ENCODE results near the gene KRT14. TPM values are rescaled to one million over a fixed set of nuclear protein-coding genes. Genes with fewer than 3 reads are reported as not detected.

The KRT14 gene
- total RNA-seq, 3 donors from 2014 or later: 0.80 to 692 (median 388) TPM

DNA sequence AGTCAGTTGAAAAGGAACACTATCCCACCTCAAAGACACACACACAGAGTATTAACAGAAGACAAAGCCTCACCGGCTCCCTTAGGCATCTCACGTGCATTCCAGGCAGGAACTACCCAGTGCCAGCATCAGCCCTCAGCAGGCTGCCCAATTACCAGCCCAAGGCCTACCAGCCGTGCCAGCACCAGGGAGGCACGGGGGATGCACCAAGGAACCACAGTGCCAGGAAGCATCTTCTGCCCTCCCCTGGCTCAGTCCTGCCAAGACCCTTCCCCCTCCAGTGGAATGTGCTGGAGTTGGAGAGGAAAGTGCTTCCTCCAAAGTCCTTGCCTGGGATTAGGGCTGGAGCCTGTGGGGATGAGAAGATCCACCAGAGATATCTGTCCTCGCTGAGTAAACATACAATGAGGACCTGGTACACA lies 47.6 kb downstream of the KRT14 start:
- peak overlapping the region in 1 of 3 donors; percentile 16 for H3K4me3 ChIP-seq
- TF ChIP-seq, protein P1, sequence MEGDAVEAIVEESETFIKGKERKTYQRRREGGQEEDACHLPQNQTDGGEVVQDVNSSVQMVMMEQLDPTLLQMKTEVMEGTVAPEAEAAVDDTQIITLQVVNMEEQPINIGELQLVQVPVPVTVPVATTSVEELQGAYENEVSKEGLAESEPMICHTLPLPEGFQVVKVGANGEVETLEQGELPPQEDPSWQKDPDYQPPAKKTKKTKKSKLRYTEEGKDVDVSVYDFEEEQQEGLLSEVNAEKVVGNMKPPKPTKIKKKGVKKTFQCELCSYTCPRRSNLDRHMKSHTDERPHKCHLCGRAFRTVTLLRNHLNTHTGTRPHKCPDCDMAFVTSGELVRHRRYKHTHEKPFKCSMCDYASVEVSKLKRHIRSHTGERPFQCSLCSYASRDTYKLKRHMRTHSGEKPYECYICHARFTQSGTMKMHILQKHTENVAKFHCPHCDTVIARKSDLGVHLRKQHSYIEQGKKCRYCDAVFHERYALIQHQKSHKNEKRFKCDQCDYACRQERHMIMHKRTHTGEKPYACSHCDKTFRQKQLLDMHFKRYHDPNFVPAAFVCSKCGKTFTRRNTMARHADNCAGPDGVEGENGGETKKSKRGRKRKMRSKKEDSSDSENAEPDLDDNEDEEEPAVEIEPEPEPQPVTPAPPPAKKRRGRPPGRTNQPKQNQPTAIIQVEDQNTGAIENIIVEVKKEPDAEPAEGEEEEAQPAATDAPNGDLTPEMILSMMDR (IDR thresholded peaks at IDR 0.05): no peak
- peak; percentile 60 to 66 (median 63) for TF ChIP-seq POLR2AphosphoS5 (IDR thresholded peaks at IDR 0.05)
- H3K9me3 ChIP-seq: no peaks in the 10 kb centered on the region
- intact Hi-C loops (cut with DNase I; ENCODE audit: low total_unique reads): no loop called here
- no peaks in the 10 kb centered on the region for H3K36me3 ChIP-seq
- H3K4me1 ChIP-seq: peaks cover 0 to 34% of the 10 kb centered on the region in 2 donors
- peak overlapping the region; percentile 85 to 88 for H3K27ac ChIP-seq
- H3K27me3 ChIP-seq: no peaks in the 10 kb centered on the region
- peak; percentile 81 to 87 for DNase-seq (ENCODE audit: low spot score in 2 of 2)

DNA sequence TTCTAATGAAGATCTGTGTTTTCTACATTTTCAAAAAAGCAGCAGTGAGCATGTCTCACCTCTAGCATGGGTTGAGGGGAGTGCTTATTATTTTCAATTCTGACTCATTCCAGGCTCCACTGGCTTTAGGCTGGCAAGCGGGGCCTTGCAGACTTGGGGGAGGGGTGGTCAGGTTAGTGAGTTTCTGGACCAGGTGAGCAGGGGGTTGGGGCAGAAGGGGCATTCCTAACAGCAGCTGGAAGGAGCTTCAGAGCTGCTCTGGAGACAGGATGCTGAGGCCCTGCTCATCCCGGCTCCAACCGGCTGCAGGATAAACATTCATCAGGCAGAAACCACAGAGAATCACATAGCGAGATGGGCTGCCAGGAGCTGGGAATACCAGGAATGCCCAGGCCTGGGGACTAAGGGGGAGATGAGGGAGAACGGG lies 48.1 kb downstream of the KRT14 start:
- Histone ChIP-seq H3K27me3 (no peaks in the 10 kb centered on the region), H3K9me3 (no peaks in the 10 kb centered on the region), H3K27ac (peak overlapping the region; percentile 85 to 88), H3K4me3 (peak overlapping the region in 1 of 3 donors; percentile 16), H3K36me3 (no peaks in the 10 kb centered on the region), H3K4me1 (peaks cover 0 to 34% of the 10 kb centered on the region in 2 donors)
- DNase-seq (ENCODE audit: low spot score in 2 of 2): peak in 1 of 2 donors; percentile 72
- TF ChIP-seq POLR2AphosphoS5 (IDR thresholded peaks at IDR 0.05): no peak
- no peak for TF ChIP-seq POLR2A (IDR thresholded peaks at IDR 0.05)
- TF ChIP-seq, protein P1 (IDR thresholded peaks at IDR 0.05): no peak
- intact Hi-C loops (cut with DNase I; ENCODE audit: low total_unique reads): no loop called here

DNA sequence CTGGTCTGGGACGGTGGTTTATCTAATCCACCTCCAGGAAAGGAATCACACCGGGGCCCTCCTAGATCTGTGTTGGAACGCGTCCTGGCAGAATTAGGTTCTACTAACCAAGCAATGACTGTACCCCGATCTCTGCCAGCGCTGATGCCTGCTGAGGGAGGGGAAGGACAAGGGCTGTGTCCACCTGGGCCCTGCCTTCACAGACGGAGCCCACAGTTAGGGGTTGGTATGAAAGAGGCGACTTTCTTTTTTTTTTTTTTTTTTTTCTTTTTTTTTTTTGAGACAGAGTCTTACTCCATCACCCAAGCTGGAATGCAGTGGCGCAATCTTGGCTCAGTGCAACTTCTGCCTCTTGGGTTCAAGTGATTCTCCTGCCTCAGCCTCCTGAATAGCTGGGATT lies 48.7 kb downstream of the KRT14 start:
- intact Hi-C loops (cut with DNase I; ENCODE audit: low total_unique reads): no loop called here
- H3K4me1 ChIP-seq: peaks cover 0 to 34% of the 10 kb centered on the region in 2 donors
- peak in 1 of 2 donors; percentile 76 for DNase-seq (ENCODE audit: low spot score in 2 of 2)
- H3K4me3 ChIP-seq: no peak overlapping the region
- no peaks in the 10 kb centered on the region for H3K27me3 ChIP-seq
- TF ChIP-seq, protein P1 (IDR thresholded peaks at IDR 0.05): no peak
- no peak for TF ChIP-seq POLR2A (IDR thresholded peaks at IDR 0.05)
- TF ChIP-seq POLR2AphosphoS5 (IDR thresholded peaks at IDR 0.05): no peak
- peak overlapping the region; percentile 85 to 88 for H3K27ac ChIP-seq
- H3K9me3 ChIP-seq: no peaks in the 10 kb centered on the region
- H3K36me3 ChIP-seq: no peaks in the 10 kb centered on the region

DNA sequence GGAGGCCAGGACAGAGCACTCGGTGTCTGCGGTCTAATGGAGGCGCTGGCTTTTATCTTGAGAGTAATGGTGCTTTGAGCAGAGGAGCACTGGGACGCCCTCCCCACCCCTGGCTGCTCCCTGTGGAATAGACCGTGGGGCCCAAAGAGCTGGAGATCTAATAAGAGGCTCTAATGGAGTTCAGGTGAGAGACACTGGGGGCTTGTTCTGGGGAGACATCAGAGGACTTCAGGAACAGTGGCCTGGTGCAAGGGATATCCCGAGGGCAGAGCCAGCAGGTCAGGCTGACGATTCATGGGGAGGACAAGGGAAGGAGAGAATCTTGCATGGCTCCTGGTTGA lies 49.1 kb downstream of the KRT14 start:
- Histone ChIP-seq H3K27ac (peak overlapping the region; percentile 85 to 88), H3K4me3 (peak overlapping the region in 1 of 3 donors; percentile 11), H3K27me3 (no peaks in the 10 kb centered on the region), H3K36me3 (no peaks in the 10 kb centered on the region), H3K4me1 (peaks cover 0 to 34% of the 10 kb centered on the region in 2 donors), H3K9me3 (no peaks in the 10 kb centered on the region)
- no peak for TF ChIP-seq POLR2A (IDR thresholded peaks at IDR 0.05)
- TF ChIP-seq POLR2AphosphoS5 (IDR thresholded peaks at IDR 0.05): no peak
- TF ChIP-seq, protein P1 (IDR thresholded peaks at IDR 0.05): no peak
- DNase-seq (ENCODE audit: low spot score in 2 of 2): peak in 1 of 2 donors; percentile 17
- intact Hi-C loops (cut with DNase I; ENCODE audit: low total_unique reads): no loop called here

DNA sequence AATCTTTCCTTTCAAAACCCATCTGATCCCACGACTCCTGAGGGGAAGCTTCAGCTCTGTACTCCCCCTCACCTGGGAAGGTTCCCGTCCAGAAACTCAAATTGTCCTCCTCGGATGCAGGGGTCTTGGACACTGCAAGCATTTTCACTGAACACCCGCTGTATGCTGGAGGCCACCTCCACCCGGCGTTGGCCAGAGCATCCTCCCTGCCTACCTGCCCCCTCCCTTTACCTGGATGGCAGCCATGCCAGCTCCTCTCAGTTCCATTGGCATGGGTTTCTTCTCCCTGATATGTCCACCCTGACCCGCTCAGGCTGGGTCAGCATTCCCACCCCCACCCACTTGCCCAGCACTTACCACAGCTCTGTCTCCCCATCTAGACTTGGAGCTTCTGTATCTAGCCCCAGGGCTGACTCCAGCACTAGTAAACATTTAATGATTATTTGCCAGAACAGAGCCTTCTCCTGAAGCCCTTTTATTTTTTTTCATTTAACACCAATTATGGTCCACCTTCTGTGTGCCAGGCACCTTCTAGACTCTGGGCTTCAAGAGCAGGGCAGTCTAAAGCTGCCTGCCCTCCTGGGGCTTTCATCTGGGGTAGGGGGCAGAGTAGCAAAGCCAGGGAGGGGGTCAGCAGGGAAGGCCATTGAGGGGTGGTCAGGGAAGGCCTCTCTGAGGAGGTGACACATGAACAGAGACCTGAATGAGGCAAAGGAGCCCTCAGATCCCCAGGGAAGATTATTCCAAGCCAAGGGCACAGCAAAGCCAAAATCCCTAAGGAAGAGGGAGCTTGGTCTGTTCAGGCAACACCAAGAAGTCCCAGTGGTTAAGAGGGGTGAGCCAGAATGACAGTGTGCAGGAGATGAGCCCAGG lies 49.7 kb downstream of the KRT14 start:
- Histone ChIP-seq H3K4me1 (peaks cover 0 to 34% of the 10 kb centered on the region in 2 donors), H3K4me3 (peak overlapping the region in 2 of 3 donors; percentile 3 to 39), H3K27ac (peak overlapping the region; percentile 85 to 88), H3K36me3 (no peaks in the 10 kb centered on the region), H3K27me3 (no peaks in the 10 kb centered on the region), H3K9me3 (no peaks in the 10 kb centered on the region)
- intact Hi-C loops (cut with DNase I; ENCODE audit: low total_unique reads): no loop called here
- DNase-seq (ENCODE audit: low spot score in 2 of 2): peak in 1 of 2 donors; percentile 38
- no peak for TF ChIP-seq POLR2A (IDR thresholded peaks at IDR 0.05)
- TF ChIP-seq, protein P1 (IDR thresholded peaks at IDR 0.05): no peak
- no peak for TF ChIP-seq POLR2AphosphoS5 (IDR thresholded peaks at IDR 0.05)
